Suprapubic skin (tissue), 3 donors: ENCODE results near the gene RERE.

Experiments used
- POLR2A ChIP-seq, 2 donors: fragments of 450-650 bp; IDR thresholded peaks; one replicate each; pipeline ENCODE4 v1.6.1; 2017; ENCODE audit warnings: antibody characterized with exemption in 2 of 2, mild to moderate bottlenecking in 2 of 2, moderate library complexity in 2 of 2
- TF ChIP-seq, protein P1 (sequence below), 2 donors: fragments of 200-600 bp in 1 of 2; fragments of 450-650 bp in 1 of 2; sonication (generic) in 1 of 2; IDR thresholded peaks; one replicate each; pipeline ENCODE4 v1.5.1; 2016 to 2019; ENCODE audit warnings: antibody characterized with exemption in 2 of 2, mild to moderate bottlenecking in 1 of 2, moderate library complexity in 1 of 2

DNA sequence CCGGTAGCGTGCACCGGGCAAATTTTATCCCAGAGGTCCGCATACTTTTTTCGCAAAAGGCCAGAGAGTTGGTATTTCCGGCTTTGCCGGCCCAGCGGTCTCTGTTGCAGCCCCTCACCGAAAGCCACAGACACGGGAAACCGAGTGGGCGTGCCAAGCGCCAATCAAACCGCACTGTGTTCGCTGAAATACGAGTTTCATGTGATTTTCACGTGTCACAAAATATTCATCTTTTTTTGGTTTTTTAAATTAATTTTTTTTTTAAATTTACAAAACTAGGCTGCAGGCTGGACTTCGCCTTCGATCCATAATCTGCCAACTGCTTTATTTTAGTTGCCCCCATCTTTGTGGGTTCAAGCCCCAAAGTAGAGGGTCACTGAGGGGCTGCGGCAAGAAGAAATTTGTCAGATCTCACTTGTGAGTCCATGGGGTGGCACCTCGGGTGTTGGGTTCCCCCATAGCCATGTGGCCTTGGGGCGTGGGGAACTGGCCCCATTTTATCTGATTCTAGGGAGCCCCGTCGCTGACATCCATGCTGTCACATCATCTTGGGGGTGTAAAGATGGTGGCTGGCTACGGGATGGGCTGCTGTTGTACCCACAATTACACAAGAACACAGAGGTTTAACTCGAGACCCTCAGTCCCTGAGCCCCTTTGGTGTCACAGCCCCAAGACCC is 478.8 kb downstream of the RERE start:
- TF ChIP-seq, protein P1, sequence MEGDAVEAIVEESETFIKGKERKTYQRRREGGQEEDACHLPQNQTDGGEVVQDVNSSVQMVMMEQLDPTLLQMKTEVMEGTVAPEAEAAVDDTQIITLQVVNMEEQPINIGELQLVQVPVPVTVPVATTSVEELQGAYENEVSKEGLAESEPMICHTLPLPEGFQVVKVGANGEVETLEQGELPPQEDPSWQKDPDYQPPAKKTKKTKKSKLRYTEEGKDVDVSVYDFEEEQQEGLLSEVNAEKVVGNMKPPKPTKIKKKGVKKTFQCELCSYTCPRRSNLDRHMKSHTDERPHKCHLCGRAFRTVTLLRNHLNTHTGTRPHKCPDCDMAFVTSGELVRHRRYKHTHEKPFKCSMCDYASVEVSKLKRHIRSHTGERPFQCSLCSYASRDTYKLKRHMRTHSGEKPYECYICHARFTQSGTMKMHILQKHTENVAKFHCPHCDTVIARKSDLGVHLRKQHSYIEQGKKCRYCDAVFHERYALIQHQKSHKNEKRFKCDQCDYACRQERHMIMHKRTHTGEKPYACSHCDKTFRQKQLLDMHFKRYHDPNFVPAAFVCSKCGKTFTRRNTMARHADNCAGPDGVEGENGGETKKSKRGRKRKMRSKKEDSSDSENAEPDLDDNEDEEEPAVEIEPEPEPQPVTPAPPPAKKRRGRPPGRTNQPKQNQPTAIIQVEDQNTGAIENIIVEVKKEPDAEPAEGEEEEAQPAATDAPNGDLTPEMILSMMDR (IDR thresholded peaks at IDR 0.05): no peak
- no peak for TF ChIP-seq POLR2A (IDR thresholded peaks at IDR 0.05)
